HFFc6 (cell line): ENCODE data around the gene TRIM71. TPM values are rescaled to one million over a fixed set of nuclear protein-coding genes. Genes with fewer than 3 reads are reported as not detected.
"Not testable (repeated sequence)": the region's sequence is repeated elsewhere in the genome, so short reads cannot be mapped to it uniquely, and the experiment has no call there.

ENCODE experiments used
- DNase-seq: peaks from one replicate; pipeline ENCODE4 v3.0.0-alpha.2; 2018
- H3K27ac Mint-ChIP-seq: 2 replicates; pipeline ENCODE4 v1.8.0; 2020; ENCODE audit warnings: mild to moderate bottlenecking, mixed read lengths
- H3K27me3 Mint-ChIP-seq: 2 replicates; pipeline ENCODE4 v1.8.0; 2021; ENCODE audit warnings: mild to moderate bottlenecking, moderate library complexity, mixed read lengths; ENCODE audit not compliant: insufficient read depth
- H3K36me3 Mint-ChIP-seq: 2 replicates; pipeline ENCODE4 v1.8.0; 2021; ENCODE audit warnings: low read depth, mixed read lengths
- H3K4me1 Mint-ChIP-seq: 2 replicates; pipeline ENCODE4 v1.8.0; 2020; ENCODE audit warnings: low read depth, mixed read lengths
- H3K4me3 Mint-ChIP-seq: 2 replicates; pipeline ENCODE4 v1.8.0; 2020; ENCODE audit warnings: mild to moderate bottlenecking, moderate library complexity, mixed read lengths
- H3K9me3 Mint-ChIP-seq: 2 replicates; pipeline ENCODE4 v1.8.0; 2020; ENCODE audit warnings: mild to moderate bottlenecking, mixed read lengths
- CTCF ChIP-seq: fragments of 200-600 bp; sonication (generic); IDR thresholded peaks from 2 replicates; pipeline ENCODE4 v1.5.0; 2021; ENCODE audit warnings: antibody characterized with exemption, mild to moderate bottlenecking
- total RNA-seq, 6 experiments: library from RNA; stranded (reverse); fragmentation: NEBNext Ultra II Directional; extraction: Animal tissue kit (Norgen Biotek cat#: 25700); gene quantifications; 2 replicates in 1 of 6; 3 replicates in 5 of 6; pipeline ENCODE4 v1.2.3, GENCODE V29; 2021

Gene TRIM71
- total RNA-seq, 6 experiments from 2014 or later, result not detected

- no peak for DNase-seq
- Mint-ChIP-seq H3K27me3 (peaks cover 5% of the 10 kb centered on the region; the same call in 1 of the 2 replicates), H3K4me1 (peaks cover 5% of the 10 kb centered on the region), H3K9me3 (no peaks in the 10 kb centered on the region), H3K36me3 (no peaks in the 10 kb centered on the region), H3K4me3 (peak overlapping the region; percentile 98; the same call in 1 of the 2 replicates), H3K27ac (no peak overlapping the region)
- no peak for TF ChIP-seq CTCF
These were observed 35.4 kb upstream of the TRIM71 start for GRCh38 chr3:32782407-32782806.

DNA sequence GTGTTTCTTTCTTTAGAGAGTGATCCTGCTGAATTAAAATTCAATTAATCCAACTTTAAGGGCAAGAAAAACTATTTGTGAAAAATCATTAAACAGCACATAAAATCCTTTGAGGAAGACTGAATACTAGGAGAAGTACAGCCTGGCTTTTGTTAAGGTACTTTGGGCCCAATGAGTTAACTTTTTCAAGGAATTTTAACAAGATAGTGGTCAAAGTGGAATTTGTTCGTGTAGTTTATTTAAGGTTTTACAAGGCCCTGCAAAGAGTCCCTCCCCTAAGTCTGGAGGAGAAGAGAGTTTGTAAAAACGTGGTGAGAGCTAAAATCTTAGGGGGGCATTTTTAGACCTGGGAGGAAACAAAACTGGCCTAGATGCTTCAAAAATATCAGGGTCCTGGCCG is 26.0 kb upstream of the TRIM71 start:
- Mint-ChIP-seq H3K9me3 (no peaks in the 10 kb centered on the region), H3K27ac (no peak overlapping the region), H3K36me3 (no peaks in the 10 kb centered on the region), H3K4me1 (peaks cover 13% of the 10 kb centered on the region), H3K27me3 (peaks cover 15% of the 10 kb centered on the region), H3K4me3 (no peak overlapping the region)
- no peak for DNase-seq
- TF ChIP-seq CTCF, result no peak

GRCh38 chr3:32794487-32795308 is 23.1 kb upstream of the TRIM71 start:
- no peaks in the 10 kb centered on the region for H3K36me3 Mint-ChIP-seq
- no peak overlapping the region for H3K4me3 Mint-ChIP-seq
- H3K27ac Mint-ChIP-seq, result no peak overlapping the region
- peaks cover 18% of the 10 kb centered on the region for H3K4me1 Mint-ChIP-seq
- H3K9me3 Mint-ChIP-seq, result no peaks in the 10 kb centered on the region
- no peak for TF ChIP-seq CTCF
- H3K27me3 Mint-ChIP-seq, result peaks cover 15% of the 10 kb centered on the region
- peak; percentile 40 for DNase-seq

DNA sequence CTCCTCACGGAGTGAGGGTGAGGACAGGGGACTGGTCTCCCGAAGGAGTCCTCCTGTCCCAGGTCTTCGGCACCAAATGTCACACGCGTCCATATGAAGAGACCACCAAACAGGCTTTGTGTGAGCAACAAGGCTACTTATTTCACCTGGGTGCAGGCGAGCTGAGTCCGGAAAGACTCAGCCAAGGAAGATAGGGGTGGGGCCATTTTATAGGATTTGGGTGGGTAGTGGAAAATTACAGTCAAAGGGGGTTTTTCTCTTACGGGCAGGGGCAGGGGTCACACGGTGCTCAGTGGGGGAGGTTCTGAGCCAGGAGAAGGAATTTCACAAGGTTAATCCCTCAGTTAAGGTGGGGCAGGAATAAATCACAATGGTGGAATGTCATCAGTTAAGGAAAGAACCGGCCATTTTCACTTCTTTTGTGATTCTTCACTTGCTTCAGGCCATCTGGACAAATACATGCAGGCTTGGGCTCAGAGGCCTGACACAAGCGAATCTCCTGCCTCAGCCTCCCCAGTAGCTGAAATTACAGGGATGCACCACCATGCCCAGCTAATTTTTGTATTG is 21.3 kb upstream of the TRIM71 start:
- H3K36me3 Mint-ChIP-seq, H3K27ac Mint-ChIP-seq, DNase-seq, H3K9me3 Mint-ChIP-seq, H3K4me3 Mint-ChIP-seq: not testable (repeated sequence)
- peaks cover 15% of the 10 kb centered on the region for H3K27me3 Mint-ChIP-seq
- peaks cover 18% of the 10 kb centered on the region for H3K4me1 Mint-ChIP-seq

GRCh38 chr3:32797776-32798175 is 20.0 kb upstream of the TRIM71 start:
- Mint-ChIP-seq H3K27me3 (peaks cover 15% of the 10 kb centered on the region), H3K36me3 (no peaks in the 10 kb centered on the region), H3K9me3 (no peaks in the 10 kb centered on the region), H3K27ac (no peak overlapping the region), H3K4me3 (no peak overlapping the region), H3K4me1 (peaks cover 13% of the 10 kb centered on the region; the same call in 1 of the 2 replicates)
- peak; percentile 41 for DNase-seq
- TF ChIP-seq CTCF, result no peak

DNA sequence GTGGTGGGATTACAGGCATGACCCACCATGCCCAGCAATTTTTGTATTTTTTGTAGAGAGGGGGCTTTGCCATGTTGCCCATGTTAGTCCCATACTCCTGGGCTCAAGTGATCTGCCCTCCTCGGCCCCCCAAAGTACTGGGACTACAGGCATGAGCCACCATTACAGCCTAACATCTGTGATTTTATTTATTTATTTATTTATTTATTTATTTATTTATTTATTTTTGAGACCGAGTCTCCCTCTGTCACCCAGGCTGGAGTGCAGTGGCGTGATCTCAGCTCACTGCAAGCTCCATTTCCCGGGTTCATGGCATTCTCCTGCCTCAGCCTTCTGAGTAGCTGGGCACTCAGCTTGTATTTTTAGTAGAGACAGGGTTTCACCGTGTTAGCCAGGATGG is 16.4 kb upstream of the TRIM71 start:
- not testable (repeated sequence) for H3K9me3 Mint-ChIP-seq, DNase-seq, H3K27ac Mint-ChIP-seq, H3K4me1 Mint-ChIP-seq, H3K4me3 Mint-ChIP-seq, H3K36me3 Mint-ChIP-seq
- H3K27me3 Mint-ChIP-seq, result peaks cover 15% of the 10 kb centered on the region
